Measurements from ENCODE around the gene POLK. TPM values are rescaled to one million over a fixed set of nuclear protein-coding genes. Genes with fewer than 3 reads are reported as not detected.

Gene POLK
- total and polyA plus RNA-seq, 2 donors (not counting 3 experiments of a cell fraction or from before 2014, with no cell fraction given) = 5.1 to 27.3 TPM

GRCh38 chr5:75481024-75481423, 30.7 kb upstream of the POLK start:
- dilution Hi-C loops (cut with MboI; ENCODE audit: extremely low pct_ligation_motif_present, low sequenced_read_pairs) = no loop called here

GRCh38 chr5:75482482-75482881, 29.2 kb upstream of the POLK start:
- ChIA-PET POLR2A (no interaction called here), CTCF (interaction anchor here (1.7 kb wide), 1 partner anchor 14 kb away, joined by 4 read pairs; no protein-coding TSS in a partner anchor)
- H3K36me3 ChIP-seq (ENCODE audit: control insufficient read depth in 2 of 2, extremely low read depth in 1 of 2, insufficient read depth in 2 of 2, low read length in 2 of 2) = no peaks in the 10 kb centered on the region
- no peaks in the 10 kb centered on the region for H3K9me1 ChIP-seq (replicated peaks; ENCODE audit: control insufficient read depth, extremely low read depth, insufficient read depth, low read length)
- TF ChIP-seq MAX (IDR thresholded peaks at IDR 0.05; ENCODE audit: insufficient read depth, insufficient read length) = no peak
- no peak for TF ChIP-seq GATA2 (IDR thresholded peaks at IDR 0.05; ENCODE audit: insufficient read depth, insufficient read length, low read depth, low read length)
- TF ChIP-seq CTCF (IDR thresholded peaks at IDR 0.05; ENCODE audit: extremely low read depth in 1 of 2, insufficient read depth in 1 of 2, low read depth in 1 of 2, low read length in 2 of 2) = no peak
- TF ChIP-seq FOS (IDR thresholded peaks at IDR 0.05; ENCODE audit: borderline replicate concordance, insufficient read depth, low read length) = no peak
- TF ChIP-seq MYC (IDR thresholded peaks at IDR 0.05; ENCODE audit: low read depth, low read length) = no peak
- TF ChIP-seq EZH2 (IDR thresholded peaks at IDR 0.05; ENCODE audit: borderline replicate concordance, low read depth, low read length, severe bottlenecking) = no peak
- no peak for TF ChIP-seq JUN (IDR thresholded peaks at IDR 0.05; ENCODE audit: borderline replicate concordance, insufficient read depth, insufficient read length, low read depth)
- TF ChIP-seq POLR2A (IDR thresholded peaks at IDR 0.05; ENCODE audit: low read depth, low read length) = no peak
- no peak for TF ChIP-seq POLR2AphosphoS5 (IDR thresholded peaks at IDR 0.05; ENCODE audit: insufficient read depth, low read depth, low read length)
- no peak overlapping the region for H3K4me2 ChIP-seq (ENCODE audit: insufficient read depth, low read length)
- peaks cover 35% of the 10 kb centered on the region for H3K79me2 ChIP-seq (ENCODE audit: control insufficient read depth, insufficient read depth, low read length)
- no peak overlapping the region for H3K9ac ChIP-seq (replicated peaks; ENCODE audit: extremely low read depth, insufficient read depth, low read length)
- DNase-seq (ENCODE audit: low read depth, low spot score) (no peak), FAIRE-seq (no peak)
- H3K27ac ChIP-seq (ENCODE audit: insufficient read depth, low read depth, low read length) = no peak overlapping the region
- peaks cover 3% of the 10 kb centered on the region for H4K20me1 ChIP-seq (replicated peaks; ENCODE audit: control insufficient read depth, extremely low read depth, insufficient read depth, low read length)
- no TSS peak for BruUV-seq (replicated peaks)
- no peak overlapping the region for H3K4me3 ChIP-seq (replicated peaks in 1 of 3; ENCODE audit: insufficient read depth in 1 of 3, low read depth in 1 of 3, low read length in 3 of 3)
- intact Hi-C loops (cut with micrococcal nuclease) = no loop called here
- H3K27me3 ChIP-seq (ENCODE audit: control insufficient read depth in 2 of 2, insufficient read depth in 2 of 2, low read length in 2 of 2) = no peaks in the 10 kb centered on the region
- dilution Hi-C loops (cut with MboI; ENCODE audit: extremely low pct_ligation_motif_present, low sequenced_read_pairs) = no loop called here
- H2AFZ ChIP-seq (ENCODE audit: low read depth, low read length) = no peak overlapping the region
- no peaks in the 10 kb centered on the region for H3K9me3 ChIP-seq (replicated peaks; ENCODE audit: control insufficient read depth, insufficient read depth, low read length)
- H3K4me1 ChIP-seq (ENCODE audit: control insufficient read depth, extremely low read depth, insufficient read depth, low read length) = no peaks in the 10 kb centered on the region

More at GRCh38 chr5:75481024-75481423, 30.7 kb upstream of the POLK start:
- Histone ChIP-seq H3K27me3 (ENCODE audit: control insufficient read depth in 2 of 2, insufficient read depth in 2 of 2, low read length in 2 of 2) (no peaks in the 10 kb centered on the region), H3K4me1 (ENCODE audit: control insufficient read depth, extremely low read depth, insufficient read depth, low read length) (no peaks in the 10 kb centered on the region), H2AFZ (ENCODE audit: low read depth, low read length) (no peak overlapping the region), H3K9me3 (replicated peaks; ENCODE audit: control insufficient read depth, insufficient read depth, low read length) (no peaks in the 10 kb centered on the region), H3K36me3 (ENCODE audit: control insufficient read depth in 2 of 2, extremely low read depth in 1 of 2, insufficient read depth in 2 of 2, low read length in 2 of 2) (no peaks in the 10 kb centered on the region), H3K9ac (replicated peaks; ENCODE audit: extremely low read depth, insufficient read depth, low read length) (no peak overlapping the region), H4K20me1 (replicated peaks; ENCODE audit: control insufficient read depth, extremely low read depth, insufficient read depth, low read length) (peaks cover 6% of the 10 kb centered on the region), H3K4me2 (ENCODE audit: insufficient read depth, low read length) (no peak overlapping the region), H3K27ac (ENCODE audit: insufficient read depth, low read depth, low read length) (no peak overlapping the region), H3K79me2 (ENCODE audit: control insufficient read depth, insufficient read depth, low read length) (peaks cover 28% of the 10 kb centered on the region), H3K9me1 (replicated peaks; ENCODE audit: control insufficient read depth, extremely low read depth, insufficient read depth, low read length) (no peaks in the 10 kb centered on the region), H3K4me3 (replicated peaks in 1 of 3; ENCODE audit: insufficient read depth in 1 of 3, low read depth in 1 of 3, low read length in 3 of 3) (no peak overlapping the region)
- FAIRE-seq (no peak), DNase-seq (ENCODE audit: low read depth, low spot score) (no peak)
- ChIA-PET CTCF (interaction anchor here (1.1 kb wide), 1 partner anchor 200 kb away, joined by 3 read pairs; no protein-coding TSS in a partner anchor), POLR2A (no interaction called here)
- intact Hi-C loops (cut with micrococcal nuclease) = no loop called here
- TF ChIP-seq POLR2A (IDR thresholded peaks at IDR 0.05; ENCODE audit: low read depth, low read length) = no peak
- no peak for TF ChIP-seq MAX (IDR thresholded peaks at IDR 0.05; ENCODE audit: insufficient read depth, insufficient read length)
- no TSS peak for BruUV-seq (replicated peaks)

All from endothelial cell of umbilical vein (primary cell).